GM19351 (cell line): ENCODE measurements around the gene RRAD.

Source experiments
- ATAC-seq: cut with Tn5 transposase; IDR thresholded peaks from one replicate; pipeline ENCODE4 v1.9.1; 2021; ENCODE audit warnings: mild to moderate bottlenecking, moderate library complexity; ENCODE audit not compliant: unreplicated experiment

RRAD gene

DNA sequence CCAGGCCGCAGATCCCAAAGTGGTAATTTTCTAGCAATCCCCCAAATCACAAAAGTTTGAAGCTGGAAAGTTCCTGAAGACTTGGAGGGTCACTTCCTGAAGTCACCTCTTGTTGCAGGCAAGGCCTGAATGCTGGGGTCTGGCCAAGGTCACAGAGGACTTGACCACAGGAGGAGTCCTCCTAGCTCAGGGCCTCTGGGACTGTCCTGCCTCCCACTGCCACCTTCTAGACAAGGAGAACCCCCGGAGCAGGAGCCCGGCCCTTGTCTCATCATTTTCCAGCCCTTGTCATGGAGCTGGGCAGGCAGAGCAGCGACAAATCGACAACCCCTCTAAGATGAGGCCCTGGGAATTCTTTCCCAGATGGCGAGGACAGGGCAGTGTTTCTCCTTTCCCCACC, 7.0 kb downstream of the RRAD start:
- ATAC-seq = no peak

DNA sequence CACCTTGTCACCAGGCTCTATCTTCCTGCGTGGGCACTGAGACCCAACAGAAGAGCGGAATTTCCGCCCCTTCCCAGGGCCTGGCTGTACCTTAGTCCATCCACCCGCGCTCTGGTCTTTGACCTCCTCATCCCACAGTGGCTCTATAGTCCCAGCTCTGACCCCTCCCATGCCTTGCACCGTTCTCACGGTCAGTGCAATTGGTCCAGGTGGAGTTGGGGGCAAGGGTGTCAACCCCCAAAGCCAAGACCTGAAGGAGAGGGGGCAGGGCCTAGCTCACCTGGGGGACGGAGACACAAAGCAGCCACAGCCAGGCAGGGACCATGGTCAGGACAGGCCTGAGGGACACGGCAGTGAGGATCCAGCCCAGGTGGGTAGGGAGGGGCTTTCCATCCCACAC, 7.6 kb downstream of the RRAD start:
- no peak for ATAC-seq

DNA sequence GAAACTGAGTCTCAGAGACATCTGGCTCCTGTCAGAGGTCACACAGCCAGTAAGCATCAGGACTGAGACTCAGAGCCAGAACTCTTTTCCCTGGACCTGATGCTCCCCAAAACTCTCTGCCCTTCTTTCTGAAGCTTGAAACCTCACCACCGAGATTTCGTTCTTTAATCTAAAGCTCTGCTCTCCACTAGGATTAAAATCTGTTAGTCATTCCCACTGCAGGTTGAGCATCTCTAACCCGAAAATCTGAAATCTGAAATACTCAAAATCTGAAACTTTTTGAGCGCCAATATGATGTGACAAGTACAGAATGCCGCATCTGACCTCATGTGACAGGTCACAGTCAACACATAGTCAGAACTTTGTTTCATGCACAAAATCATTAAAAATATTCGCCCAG, 8.8 kb downstream of the RRAD start:
- no peak for ATAC-seq

GRCh38 chr16:66915041-66915440, 10.3 kb downstream of the RRAD start:
- no peak for ATAC-seq

- no peak for ATAC-seq
These were observed 10.8 kb downstream of the RRAD start for GRCh38 chr16:66914541-66914940.

GRCh38 chr16:66913711-66914110, 11.6 kb downstream of the RRAD start:
- no peak for ATAC-seq

DNA sequence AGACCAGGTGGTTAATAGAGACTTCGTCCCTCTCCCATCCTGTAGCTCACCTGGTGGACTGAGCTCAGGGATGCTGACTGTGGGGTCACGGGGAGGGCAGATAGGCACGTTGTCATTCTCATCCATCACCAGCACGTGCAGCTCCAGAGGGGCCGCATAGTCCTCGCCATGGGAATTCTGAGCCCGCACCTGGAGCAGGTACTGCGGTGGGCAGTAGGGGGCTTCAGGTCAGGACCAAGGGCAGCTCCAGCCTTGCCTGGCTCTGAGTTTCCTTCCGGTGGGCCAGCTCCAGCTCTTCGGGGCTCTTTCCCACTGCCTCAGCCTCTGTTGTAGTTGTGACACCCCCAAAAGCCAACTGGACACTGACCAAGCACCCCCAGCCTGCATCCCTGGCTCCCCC, 12.3 kb downstream of the RRAD start:
- no peak for ATAC-seq

GRCh38 chr16:66911801-66912200, 13.5 kb downstream of the RRAD start:
- ATAC-seq = no peak

GRCh38 chr16:66911112-66911511, 14.2 kb downstream of the RRAD start:
- ATAC-seq = no peak

DNA sequence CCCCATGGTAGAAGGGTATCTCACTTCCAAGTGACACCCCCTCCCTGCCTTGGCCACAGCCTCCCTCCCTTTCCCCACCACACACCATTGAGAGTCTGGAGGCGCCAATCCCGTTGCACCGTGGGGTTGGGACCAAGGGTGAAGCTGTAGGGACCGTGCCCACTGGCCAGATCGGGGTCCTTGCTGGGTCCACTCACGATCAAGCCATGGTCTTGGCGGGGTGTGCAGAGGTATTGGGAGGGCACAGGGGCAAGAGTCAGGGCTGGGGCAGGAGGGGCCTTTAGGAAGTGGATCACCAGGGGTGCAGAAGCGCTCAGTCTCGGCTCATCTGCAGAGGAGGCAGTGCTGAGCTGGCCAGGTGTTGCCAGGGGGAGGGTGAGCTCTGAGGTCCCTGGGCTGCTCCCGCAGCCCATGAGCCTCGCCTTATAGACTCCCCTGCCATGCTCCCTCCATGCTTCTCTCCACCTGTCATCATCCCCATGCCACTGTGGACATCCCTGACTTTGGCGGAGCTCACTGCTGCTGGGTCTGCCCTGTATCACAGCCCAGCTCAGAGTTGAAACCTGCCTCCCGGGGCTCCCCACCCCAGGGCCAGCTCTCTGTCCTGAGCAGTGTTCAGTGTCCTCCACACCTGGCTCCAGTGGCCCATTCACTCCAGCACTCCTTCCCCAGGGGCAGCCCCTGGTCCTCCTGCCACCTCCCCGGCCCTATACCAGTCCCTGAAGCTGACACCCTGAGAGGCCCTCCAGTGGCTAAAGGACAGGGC, 15.0 kb downstream of the RRAD start:
- ATAC-seq = no peak

DNA sequence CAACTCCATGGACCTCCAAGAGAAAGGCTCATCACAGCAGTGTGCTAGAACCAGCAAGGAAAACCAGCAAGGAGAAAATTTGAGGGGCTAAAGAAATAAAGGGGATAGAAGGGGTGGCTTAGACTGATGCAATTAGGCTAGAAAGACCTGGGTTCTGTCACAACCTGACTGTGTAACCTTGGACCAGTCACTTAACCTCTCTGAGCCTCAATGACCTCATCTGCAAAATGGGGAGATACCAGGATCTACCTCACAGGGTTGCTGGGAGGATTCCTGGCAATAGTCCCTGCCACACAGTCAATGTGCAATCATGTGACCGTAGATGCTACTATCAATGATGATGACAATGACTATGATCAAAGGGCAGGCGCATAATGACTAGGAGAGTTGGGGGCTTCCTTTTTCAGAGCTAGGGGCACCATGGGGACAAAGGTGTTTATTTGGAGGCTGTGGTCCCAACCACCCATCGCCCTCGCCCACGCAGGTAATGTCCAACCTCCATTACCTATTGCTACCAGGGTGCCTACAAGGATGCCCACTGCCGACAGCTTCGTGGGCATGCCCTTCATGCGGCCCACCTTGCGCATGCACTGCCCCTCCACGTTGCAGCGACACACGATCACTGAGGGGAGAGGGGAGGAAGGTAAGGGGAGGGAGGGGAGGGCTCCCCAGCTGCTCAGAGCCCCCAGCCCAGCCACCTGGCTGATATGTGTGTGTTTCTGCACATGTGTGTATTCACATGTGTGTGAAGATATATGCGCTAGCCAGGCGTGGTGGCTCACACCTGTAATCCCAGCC, 16.4 kb downstream of the RRAD start:
- no peak for ATAC-seq

GRCh38 chr16:66908116-66908515, 17.2 kb downstream of the RRAD start:
- no peak for ATAC-seq

GRCh38 chr16:66906916-66907836, 18.2 kb downstream of the RRAD start:
- ATAC-seq = no peak

DNA sequence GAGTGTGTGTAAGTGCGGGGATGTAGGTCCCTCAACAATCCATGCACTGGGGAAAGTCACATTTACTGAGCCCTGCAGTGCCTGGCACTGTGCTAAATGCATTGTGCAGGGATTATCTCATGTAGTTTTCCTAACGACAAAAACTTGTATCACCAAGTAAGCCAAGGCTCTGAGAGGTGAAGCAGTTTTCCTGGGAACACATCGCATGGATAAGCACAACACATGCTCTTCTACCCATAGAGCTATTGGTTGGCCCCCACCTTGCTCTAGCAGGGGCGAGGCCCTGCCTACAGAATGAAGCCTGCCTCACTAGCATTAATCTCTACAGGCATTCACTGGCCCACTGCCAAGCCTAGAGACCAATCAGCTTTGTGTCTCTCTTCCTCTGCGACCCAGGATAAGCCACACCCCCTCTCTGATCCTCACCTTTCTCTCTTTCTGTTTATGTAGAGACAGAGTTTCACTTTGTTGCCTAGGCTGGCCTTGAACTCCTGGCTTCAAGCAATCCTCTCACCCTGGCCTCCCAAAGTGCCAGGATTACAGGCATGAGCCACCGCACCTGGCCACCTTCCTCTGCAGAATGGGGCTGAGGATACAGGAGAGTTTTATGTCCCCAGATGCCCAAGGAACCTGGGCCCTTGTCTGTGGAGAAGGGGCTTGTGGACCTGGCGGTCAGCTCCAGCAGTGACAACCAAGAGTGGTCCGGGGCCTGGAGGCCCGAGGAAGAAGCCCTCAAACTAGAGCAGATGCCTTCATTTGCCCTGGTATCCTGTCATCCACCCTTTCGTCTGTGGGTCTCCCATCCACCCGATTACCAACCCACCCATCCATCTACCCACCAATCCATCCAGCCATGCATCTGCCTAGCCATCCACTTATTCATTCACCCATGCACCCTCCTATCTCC, 19.4 kb downstream of the RRAD start:
- no peak for ATAC-seq

- ATAC-seq = no peak
These were observed 20.3 kb downstream of the RRAD start for GRCh38 chr16:66904846-66905632.

GRCh38 chr16:66904428-66904845, 20.9 kb downstream of the RRAD start:
- no peak for ATAC-seq

DNA sequence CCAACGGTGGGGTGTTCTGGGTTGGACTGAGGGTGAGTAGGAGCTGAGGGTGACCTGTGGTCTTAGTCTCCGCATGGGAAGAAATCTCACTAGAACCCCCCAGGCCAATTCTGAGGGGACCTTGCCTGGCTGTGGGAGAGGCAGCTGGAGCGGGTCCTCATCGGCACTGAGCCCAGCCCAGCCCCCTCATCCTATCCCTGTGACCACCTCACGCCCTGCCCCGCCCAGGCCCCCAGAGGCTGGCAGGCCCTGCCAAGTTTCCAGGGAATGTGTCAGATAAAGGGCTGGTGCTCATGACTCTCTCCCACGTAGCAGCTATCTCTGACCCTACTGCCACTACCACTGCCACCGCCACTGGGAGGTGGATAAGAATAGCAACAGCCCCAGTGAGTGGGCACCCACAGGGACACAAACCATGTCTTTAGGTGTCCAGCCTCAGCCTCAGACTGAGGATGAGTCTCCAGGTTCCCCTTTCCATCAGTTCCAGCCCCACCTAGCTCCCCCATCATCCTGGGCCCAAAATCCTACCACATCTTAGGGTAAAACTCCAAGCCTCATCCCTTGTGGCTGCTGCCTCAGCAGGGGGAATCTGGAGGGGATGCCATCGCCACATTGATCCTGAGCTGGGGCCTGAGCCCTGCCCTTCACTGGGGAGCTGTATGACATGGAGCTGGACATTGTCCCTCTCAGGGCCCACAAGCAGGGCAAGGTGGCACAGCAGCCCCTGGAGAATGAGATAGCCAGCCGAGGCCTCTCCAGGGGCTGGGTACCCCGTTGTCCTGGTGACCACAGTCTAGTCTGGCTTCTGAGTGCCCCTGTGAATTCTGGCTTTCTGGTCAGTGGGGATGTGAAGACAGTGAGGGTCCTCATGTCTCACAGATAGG, 21.5 kb downstream of the RRAD start:
- no peak for ATAC-seq
